Stimulated activated CD8-positive, alpha-beta memory T cell treated with anti-CD3 and anti-CD28 coated beads, Interleukin-12 subunit alpha, Interleukin-12 subunit beta, amount 100 ng/mL, for 24 hours (primary cell): Measurements from ENCODE around the gene ZSWIM5.
"Not testable (repeated sequence)": the region's sequence is repeated elsewhere in the genome, so short reads cannot be mapped to it uniquely, and the experiment has no call there.

ENCODE experiments used
- DNase-seq: peaks from one replicate; pipeline ENCODE4 v3.0.0-alpha.2; 2020; ENCODE audit errors: extremely low read depth

Gene ZSWIM5

GRCh38 chr1:45205910-45206721, at the start of gene ZSWIM5:
Gene ZSWIM5, minus strand, starts transcription at chr1:45206605. Its CDS starts 255 bp downstream, at chr1:45206350.
- no peak for DNase-seq

GRCh38 chr1:45254490-45254889, 48.1 kb upstream of the ZSWIM5 start:
- DNase-seq = no peak

GRCh38 chr1:45250544-45250943, 44.1 kb upstream of the ZSWIM5 start:
- no peak for DNase-seq

GRCh38 chr1:45248004-45248403, 41.6 kb upstream of the ZSWIM5 start:
- not testable (repeated sequence) for DNase-seq

- DNase-seq = no peak
These were observed 40.4 kb upstream of the ZSWIM5 start for GRCh38 chr1:45246760-45247159.

GRCh38 chr1:45246359-45246758, 40.0 kb upstream of the ZSWIM5 start:
- DNase-seq = not testable (repeated sequence)

GRCh38 chr1:45244660-45245059, 38.3 kb upstream of the ZSWIM5 start:
- no peak for DNase-seq

GRCh38 chr1:45243476-45244343, 37.3 kb upstream of the ZSWIM5 start:
- DNase-seq = no peak

- DNase-seq = no peak
These were observed 32.4 kb upstream of the ZSWIM5 start for GRCh38 chr1:45238846-45239245.

GRCh38 chr1:45236136-45236535, 29.7 kb upstream of the ZSWIM5 start:
- DNase-seq = no peak

- DNase-seq = no peak
These were observed 24.1 kb upstream of the ZSWIM5 start for GRCh38 chr1:45230537-45230936.

- DNase-seq = no peak
These were observed 19.2 kb upstream of the ZSWIM5 start for GRCh38 chr1:45225598-45225997.

- DNase-seq = not testable (repeated sequence)
These were observed 17.3 kb upstream of the ZSWIM5 start for GRCh38 chr1:45223710-45224109.

GRCh38 chr1:45221716-45222115, 15.3 kb upstream of the ZSWIM5 start:
- no peak for DNase-seq

GRCh38 chr1:45216861-45217260, 10.5 kb upstream of the ZSWIM5 start:
- DNase-seq = no peak

- DNase-seq = no peak
These were observed 9.8 kb upstream of the ZSWIM5 start for GRCh38 chr1:45216200-45216541.

- DNase-seq = no peak
These were observed 9.2 kb upstream of the ZSWIM5 start for GRCh38 chr1:45215485-45216199.

- DNase-seq = no peak
These were observed 7.5 kb upstream of the ZSWIM5 start for GRCh38 chr1:45213892-45214291.

GRCh38 chr1:45211076-45211475, 4.7 kb upstream of the ZSWIM5 start:
- DNase-seq = no peak

- no peak for DNase-seq
These were observed 611 bp upstream of the ZSWIM5 start for GRCh38 chr1:45206808-45207623.
